H9 (cell line): Measurements from ENCODE around the gene ELMOD3. TPM values are rescaled to one million over a fixed set of nuclear protein-coding genes. Genes with fewer than 3 reads are reported as not detected.

ENCODE experiments used
- DNase-seq: peaks from one replicate; pipeline ENCODE4 v3.0.0-alpha.2; 2017
- H2AFZ ChIP-seq: one replicate; pipeline ENCODE4 v1.6.1; 2013; ENCODE audit warnings: mild to moderate bottlenecking, low read length, control low read depth, moderate library complexity
- H2AK5ac ChIP-seq: 2 replicates; pipeline ENCODE4 v1.6.1; 2013; ENCODE audit warnings: low read length, control low read depth, mixed read lengths; ENCODE audit not compliant: insufficient read length
- H2BK120ac ChIP-seq: one replicate; pipeline ENCODE4 v1.6.1; 2013; ENCODE audit warnings: low read depth, mild to moderate bottlenecking, low read length, control low read depth, inconsistent platforms; ENCODE audit not compliant: poor library complexity, severe bottlenecking
- H2BK12ac ChIP-seq: 2 replicates; pipeline ENCODE4 v1.6.1; 2013; ENCODE audit warnings: low read length, control low read depth, mixed read lengths, low read depth; ENCODE audit not compliant: insufficient read length
- H2BK15ac ChIP-seq: 2 replicates; pipeline ENCODE4 v1.6.1; 2013; ENCODE audit warnings: low read depth, low read length, control low read depth
- H2BK20ac ChIP-seq: one replicate; pipeline ENCODE4 v1.6.1; 2013; ENCODE audit warnings: low read depth, mild to moderate bottlenecking, low read length, control low read depth, inconsistent platforms; ENCODE audit not compliant: poor library complexity, severe bottlenecking
- H2BK5ac ChIP-seq: 2 replicates; pipeline ENCODE4 v1.6.1; 2013; ENCODE audit warnings: low read length, control low read depth, mixed read lengths; ENCODE audit not compliant: insufficient read length
- H3K14ac ChIP-seq: 2 replicates; pipeline ENCODE4 v1.6.1; 2013; ENCODE audit warnings: low read length, control low read depth; ENCODE audit not compliant: insufficient read depth
- H3K18ac ChIP-seq: 2 replicates; pipeline ENCODE4 v1.6.1; 2013; ENCODE audit warnings: low read depth, mild to moderate bottlenecking, mixed read lengths, low read length, control low read depth; ENCODE audit not compliant: insufficient read length
- H3K23ac ChIP-seq: 2 replicates; pipeline ENCODE4 v1.6.1; 2013; ENCODE audit warnings: low read length, control low read depth, mixed read lengths, low read depth; ENCODE audit not compliant: insufficient read length
- H3K23me2 ChIP-seq: 2 replicates; pipeline ENCODE4 v1.6.1; 2013; ENCODE audit warnings: low read depth, mild to moderate bottlenecking, mixed read lengths, low read length, control low read depth; ENCODE audit not compliant: insufficient read length, poor library complexity, severe bottlenecking
- H3K27ac ChIP-seq: 2 replicates; pipeline ENCODE4 v1.5.1; 2013; ENCODE audit warnings: low read length, control low read depth, mixed read lengths, low read depth; ENCODE audit not compliant: insufficient read length
- H3K27me3 ChIP-seq: 2 replicates; pipeline ENCODE4 v1.6.1; 2013; ENCODE audit warnings: low read length, control low read depth, inconsistent platforms; ENCODE audit not compliant: insufficient read depth
- H3K4ac ChIP-seq: 2 replicates; pipeline ENCODE4 v1.6.1; 2013; ENCODE audit warnings: low read depth, mild to moderate bottlenecking, control low read depth, inconsistent platforms, low read length, moderate library complexity
- H3K4me1 ChIP-seq: 2 replicates; pipeline ENCODE4 v1.6.1; 2013; ENCODE audit warnings: low read length, control low read depth, inconsistent platforms; ENCODE audit not compliant: insufficient read depth
- H3K4me2 ChIP-seq: 2 replicates; pipeline ENCODE4 v1.6.1; 2013; ENCODE audit warnings: low read length, control low read depth, mixed read lengths; ENCODE audit not compliant: insufficient read length, insufficient read depth
- H3K56ac ChIP-seq: 2 replicates; pipeline ENCODE4 v1.6.1; 2013; ENCODE audit warnings: low read depth, mild to moderate bottlenecking, mixed read lengths, low read length, control low read depth; ENCODE audit not compliant: insufficient read length
- H3K79me1 ChIP-seq: 2 replicates; pipeline ENCODE4 v1.6.1; 2013; ENCODE audit warnings: low read depth, mild to moderate bottlenecking, moderate library complexity, low read length, control low read depth, inconsistent platforms; ENCODE audit not compliant: insufficient read depth, poor library complexity, severe bottlenecking
- H3K79me2 ChIP-seq: 2 replicates; pipeline ENCODE4 v1.6.1; 2013; ENCODE audit warnings: low read length, control low read depth, inconsistent platforms; ENCODE audit not compliant: insufficient read depth
- H3K9ac ChIP-seq: 2 replicates; pipeline ENCODE4 v1.6.1; 2013; ENCODE audit warnings: low read length, control low read depth, mixed read lengths; ENCODE audit not compliant: insufficient read length; ENCODE audit errors: extremely low read depth
- H3K9me3 ChIP-seq: one replicate; pipeline ENCODE4 v1.6.1; 2013; ENCODE audit warnings: low read depth, low read length, inconsistent platforms; ENCODE audit not compliant: control insufficient read depth
- H3T11ph ChIP-seq: one replicate; pipeline ENCODE4 v1.6.1; 2013; ENCODE audit warnings: mild to moderate bottlenecking, low read length, control low read depth, inconsistent platforms
- H4K20me1 ChIP-seq: one replicate; pipeline ENCODE4 v1.6.1; 2013; ENCODE audit not compliant: control insufficient read depth, insufficient read length, insufficient read depth
- H4K5ac ChIP-seq: 2 replicates; pipeline ENCODE4 v1.6.1; 2013; ENCODE audit warnings: low read depth, mild to moderate bottlenecking, mixed read lengths, low read length, control low read depth; ENCODE audit not compliant: insufficient read length
- H4K8ac ChIP-seq: replicated peaks from 2 replicates; pipeline ENCODE4 v1.6.1; 2013; ENCODE audit warnings: low read length, control low read depth, mixed read lengths, low read depth; ENCODE audit not compliant: insufficient read length
- H4K91ac ChIP-seq: 2 replicates; pipeline ENCODE4 v1.6.1; 2013; ENCODE audit warnings: low read depth, mild to moderate bottlenecking, moderate library complexity, mixed read lengths, low read length, control low read depth; ENCODE audit not compliant: insufficient read length
- H3K27ac Mint-ChIP-seq, 3 experiments: 2 replicates in 2 of 3; 3 replicates in 1 of 3; pipeline ENCODE4 v1.8.0; 2020 to 2021; ENCODE audit warnings: mixed read lengths in 3 of 3, mild to moderate bottlenecking in 1 of 3, moderate library complexity in 1 of 3
- H3K27me3 Mint-ChIP-seq: 2 replicates; pipeline ENCODE4 v1.8.0; 2021; ENCODE audit warnings: low read depth, mild to moderate bottlenecking, moderate library complexity, mixed read lengths
- H3K36me3 Mint-ChIP-seq, 3 experiments: 2 replicates in 2 of 3; 3 replicates in 1 of 3; pipeline ENCODE4 v1.8.0; 2020 to 2021; ENCODE audit warnings: low read depth in 3 of 3, mixed read lengths in 3 of 3; ENCODE audit not compliant: insufficient read depth in 1 of 3
- H3K4me1 Mint-ChIP-seq, 2 experiments: 2 replicates each; pipeline ENCODE4 v1.8.0; 2020; ENCODE audit warnings: mixed read lengths in 2 of 2
- H3K4me3 Mint-ChIP-seq, 2 experiments: 2 replicates in 1 of 2; 3 replicates in 1 of 2; pipeline ENCODE4 v1.8.0; 2020 to 2021; ENCODE audit warnings: mild to moderate bottlenecking in 2 of 2, mixed read lengths in 2 of 2, moderate library complexity in 1 of 2
- H3K9me3 Mint-ChIP-seq, 2 experiments: 2 replicates in 1 of 2; 3 replicates in 1 of 2; pipeline ENCODE4 v1.8.0; 2020; ENCODE audit warnings: mild to moderate bottlenecking in 2 of 2, mixed read lengths in 2 of 2, moderate library complexity in 1 of 2
- WGBS: extraction: QIAGEN DNeasy Blood & Tissue Kit; methylation state at CpG from one replicate; pipeline ENCODE4 v1.1.7; 2013; ENCODE audit warnings: missing lambda C conversion rate, low lambda C conversion rate, mixed read lengths; ENCODE audit not compliant: insufficient read length; ENCODE audit errors: extremely low coverage; 5-methylcytosine and 5-hydroxymethylcytosine counted together
- total RNA-seq: library from RNA; stranded (reverse); gene quantifications from 2 replicates; pipeline ENCODE4 v1.2.1, GENCODE V29; 2021
- TF ChIP-seq, protein P1 (sequence below): fragments of 200-600 bp; sonication (generic); conservative IDR thresholded peaks from 3 replicates; pipeline ENCODE4 v1.8.0; 2021; ENCODE audit warnings: antibody characterized with exemption, mild to moderate bottlenecking

Gene ELMOD3
- total RNA-seq, 1 experiment from 2014 or later, result 7.6 TPM

DNA sequence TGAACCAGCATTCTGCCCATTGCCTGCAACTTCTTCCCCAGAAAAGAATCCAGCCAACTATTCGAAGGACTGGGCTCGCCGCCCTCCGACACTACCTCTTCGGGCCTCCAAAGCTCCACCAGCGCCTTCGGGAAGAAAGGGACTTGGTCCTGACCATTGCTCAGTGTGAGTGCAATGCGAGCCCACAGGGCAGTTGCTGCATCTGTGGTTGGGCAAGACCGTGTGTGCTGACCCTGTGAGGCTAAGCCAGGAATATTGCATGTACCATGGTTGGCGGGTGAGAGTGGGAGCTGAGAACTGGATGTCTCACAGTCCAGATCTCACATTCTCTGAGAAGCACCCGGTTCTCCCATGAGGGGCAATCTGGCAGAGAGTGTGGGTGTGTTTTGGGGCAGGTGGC lies 16.5 kb downstream of the ELMOD3 start:
- no peak for DNase-seq
- no peak overlapping the region for H2BK15ac ChIP-seq
- H3K27ac ChIP-seq, result no peak overlapping the region
- H2BK5ac ChIP-seq, result no peak overlapping the region
- H3K56ac ChIP-seq, result no peak overlapping the region
- no peaks in the 10 kb centered on the region for H3K23me2 ChIP-seq
- H3K18ac ChIP-seq, result no peak overlapping the region
- H3K4me1 ChIP-seq, result no peaks in the 10 kb centered on the region
- no peaks in the 10 kb centered on the region for H3K9me3 ChIP-seq
- Mint-ChIP-seq H3K4me1 (no peaks in the 10 kb centered on the region), H3K9me3 (no peaks in the 10 kb centered on the region; a peak in 1 of 5 replicates), H3K27ac (no peak overlapping the region), H3K27me3 (no peaks in the 10 kb centered on the region), H3K4me3 (no peak overlapping the region), H3K36me3 (peaks cover 0 to 13% (median 9%) of the 10 kb centered on the region in 3 experiments; a peak in 4 of 7 replicates)
- TF ChIP-seq, protein P1, sequence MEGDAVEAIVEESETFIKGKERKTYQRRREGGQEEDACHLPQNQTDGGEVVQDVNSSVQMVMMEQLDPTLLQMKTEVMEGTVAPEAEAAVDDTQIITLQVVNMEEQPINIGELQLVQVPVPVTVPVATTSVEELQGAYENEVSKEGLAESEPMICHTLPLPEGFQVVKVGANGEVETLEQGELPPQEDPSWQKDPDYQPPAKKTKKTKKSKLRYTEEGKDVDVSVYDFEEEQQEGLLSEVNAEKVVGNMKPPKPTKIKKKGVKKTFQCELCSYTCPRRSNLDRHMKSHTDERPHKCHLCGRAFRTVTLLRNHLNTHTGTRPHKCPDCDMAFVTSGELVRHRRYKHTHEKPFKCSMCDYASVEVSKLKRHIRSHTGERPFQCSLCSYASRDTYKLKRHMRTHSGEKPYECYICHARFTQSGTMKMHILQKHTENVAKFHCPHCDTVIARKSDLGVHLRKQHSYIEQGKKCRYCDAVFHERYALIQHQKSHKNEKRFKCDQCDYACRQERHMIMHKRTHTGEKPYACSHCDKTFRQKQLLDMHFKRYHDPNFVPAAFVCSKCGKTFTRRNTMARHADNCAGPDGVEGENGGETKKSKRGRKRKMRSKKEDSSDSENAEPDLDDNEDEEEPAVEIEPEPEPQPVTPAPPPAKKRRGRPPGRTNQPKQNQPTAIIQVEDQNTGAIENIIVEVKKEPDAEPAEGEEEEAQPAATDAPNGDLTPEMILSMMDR, result no peak
- H3T11ph ChIP-seq, result no peak overlapping the region
- no peak overlapping the region for H2BK20ac ChIP-seq
- H2BK12ac ChIP-seq, result no peak overlapping the region
- no peaks in the 10 kb centered on the region for H3K79me2 ChIP-seq
- no peak overlapping the region for H3K4me2 ChIP-seq
- H3K9ac ChIP-seq, result no peak overlapping the region
- H3K14ac ChIP-seq, result no peak overlapping the region
- H4K8ac ChIP-seq, result no peak overlapping the region
- no peaks in the 10 kb centered on the region for H3K27me3 ChIP-seq
- H4K20me1 ChIP-seq, result no peaks in the 10 kb centered on the region
- no CpG with 5 or more reads among the region's 11 CpGs for WGBS
- no peak overlapping the region for H4K91ac ChIP-seq
- H3K79me1 ChIP-seq, result no peaks in the 10 kb centered on the region
- no peak overlapping the region for H3K4ac ChIP-seq
- H2AFZ ChIP-seq, result no peak overlapping the region
- H2BK120ac ChIP-seq, result no peak overlapping the region
- no peak overlapping the region for H3K23ac ChIP-seq
- no peak overlapping the region for H4K5ac ChIP-seq
- H2AK5ac ChIP-seq, result no peak overlapping the region
